Esophagus muscularis mucosa (tissue), 4 donors: ENCODE results near the gene CUL3. TPM values are rescaled to one million over a fixed set of nuclear protein-coding genes. Genes with fewer than 3 reads are reported as not detected.

ENCODE experiments used
- DNase-seq: peaks from one replicate; pipeline ENCODE4 v3.0.0-alpha.2; 2017; ENCODE audit errors: extremely low spot score
- H3K27ac ChIP-seq, 4 donors: fragments of 200-600 bp; sonication (generic); replicated peaks in 1 of 4; 1 replicate in 3 of 4; 2 replicates in 1 of 4; pipeline ENCODE4 v1.5.1; 2016 to 2019; ENCODE audit warnings: mild to moderate bottlenecking in 1 of 4
- H3K27me3 ChIP-seq, 4 donors: fragments of 200-600 bp; sonication (generic); one replicate each; pipeline versions ENCODE4 v1.5.1 to v1.6.0; 2016 to 2019
- H3K36me3 ChIP-seq, 4 donors: fragments of 200-600 bp; sonication (generic); one replicate each; pipeline ENCODE4 v1.5.1; 2016 to 2019
- H3K4me1 ChIP-seq, 4 donors: fragments of 200-600 bp; sonication (generic); one replicate each; pipeline ENCODE4 v1.5.1; 2016 to 2019
- H3K4me3 ChIP-seq, 4 donors: fragments of 200-600 bp; sonication (generic); 1 replicate in 2 of 4; 2 replicates in 2 of 4; pipeline ENCODE4 v1.5.1; 2016 to 2019; ENCODE audit warnings: mild to moderate bottlenecking in 4 of 4, moderate library complexity in 1 of 4
- H3K9me3 ChIP-seq, 4 donors: fragments of 200-600 bp; sonication (generic); 1 replicate in 3 of 4; 2 replicates in 1 of 4; pipeline ENCODE4 v1.5.1; 2016 to 2019
- EP300 ChIP-seq: sonication (generic); formaldehyde crosslinking; IDR thresholded peaks from one replicate; pipeline ENCODE4 v1.6.1; 2017; ENCODE audit warnings: antibody characterized with exemption
- POLR2A ChIP-seq: fragments of 450-650 bp; IDR thresholded peaks from one replicate; pipeline ENCODE4 v1.6.1; 2017; ENCODE audit warnings: antibody characterized with exemption, moderate library complexity, mild to moderate bottlenecking, low read depth
- POLR2AphosphoS5 ChIP-seq, 2 donors: sonication (generic); formaldehyde crosslinking; IDR thresholded peaks; one replicate each; pipeline ENCODE4 v1.6.1; 2017; ENCODE audit warnings: antibody characterized with exemption in 2 of 2
- WGBS: methylation state at CpG from one replicate; pipeline ENCODE4 v1.1.5; 2018; 5-methylcytosine and 5-hydroxymethylcytosine counted together
- intact Hi-C: fragments of 100-400 bp; cut with DNase I; formaldehyde crosslinking; loops from one replicate; pipeline ENCODE4 v1.15.1; 2023
- total RNA-seq, 4 donors: library from RNA; depleted of rRNA; stranded (reverse); fragments of >200 nt; gene quantifications; one replicate each; pipeline versions ENCODE4 v1.1.0 to v1.2.1, GENCODE V29; 2016
- TF ChIP-seq, protein P1 (sequence below), 3 experiments: fragments of 200-600 bp in 2 of 3; fragments of 450-650 bp in 1 of 3; sonication (generic) in 2 of 3; IDR thresholded peaks; one replicate each; pipeline ENCODE4 v1.5.1; 2017 to 2019; ENCODE audit warnings: antibody characterized with exemption in 3 of 3, mild to moderate bottlenecking in 2 of 3, moderate library complexity in 1 of 3

Gene CUL3
- total RNA-seq, 4 donors from 2014 or later: 50.9 to 66.4 (median 59.7) TPM

DNA sequence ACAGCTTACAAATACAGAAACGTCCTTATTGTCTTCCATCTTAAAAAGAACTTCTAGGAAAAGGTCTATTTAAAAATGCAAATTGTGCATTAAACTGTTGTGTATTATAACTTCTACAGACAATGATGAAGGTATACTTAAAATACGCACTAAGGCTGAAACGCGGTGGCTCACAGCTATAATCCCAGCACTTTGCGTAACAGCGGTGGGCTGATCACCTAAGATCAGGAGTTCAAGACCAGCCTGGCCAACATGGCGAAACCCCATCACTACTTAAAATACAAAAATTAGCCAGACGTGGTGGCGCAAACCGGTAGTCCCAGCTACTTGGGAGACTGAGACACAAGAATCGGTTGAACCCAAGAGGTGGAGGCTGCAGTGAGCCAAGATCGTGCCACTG is 4.9 kb downstream of the CUL3 start:
- WGBS: 93% methylated on average over 12 of the region's 12 CpGs
- intact Hi-C loops: loop anchor here (10.0 kb wide), 1 partner anchor 55 kb away; no protein-coding TSS in a partner anchor

DNA sequence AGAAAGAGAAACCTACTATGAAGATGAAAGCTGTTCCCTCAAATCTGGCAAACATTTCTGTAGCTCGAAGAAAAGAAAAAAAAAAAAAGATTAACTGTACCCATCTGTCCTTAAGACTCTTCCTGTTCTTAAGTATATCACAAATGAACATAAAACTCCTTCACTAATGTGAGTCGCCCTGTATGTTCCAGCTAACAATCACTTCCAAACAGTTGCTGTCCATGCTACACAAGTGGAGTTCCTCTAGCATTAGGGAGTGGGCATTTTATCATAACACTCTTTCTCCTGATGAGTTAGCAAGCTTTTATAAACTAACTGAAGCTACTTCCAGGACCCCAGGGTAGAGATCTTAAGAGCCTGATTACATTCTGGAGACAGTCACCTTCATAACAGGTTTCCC is 5.8 kb downstream of the CUL3 start:
- 25% methylated on average over 2 of the region's 2 CpGs for WGBS
- TF ChIP-seq, protein P1, sequence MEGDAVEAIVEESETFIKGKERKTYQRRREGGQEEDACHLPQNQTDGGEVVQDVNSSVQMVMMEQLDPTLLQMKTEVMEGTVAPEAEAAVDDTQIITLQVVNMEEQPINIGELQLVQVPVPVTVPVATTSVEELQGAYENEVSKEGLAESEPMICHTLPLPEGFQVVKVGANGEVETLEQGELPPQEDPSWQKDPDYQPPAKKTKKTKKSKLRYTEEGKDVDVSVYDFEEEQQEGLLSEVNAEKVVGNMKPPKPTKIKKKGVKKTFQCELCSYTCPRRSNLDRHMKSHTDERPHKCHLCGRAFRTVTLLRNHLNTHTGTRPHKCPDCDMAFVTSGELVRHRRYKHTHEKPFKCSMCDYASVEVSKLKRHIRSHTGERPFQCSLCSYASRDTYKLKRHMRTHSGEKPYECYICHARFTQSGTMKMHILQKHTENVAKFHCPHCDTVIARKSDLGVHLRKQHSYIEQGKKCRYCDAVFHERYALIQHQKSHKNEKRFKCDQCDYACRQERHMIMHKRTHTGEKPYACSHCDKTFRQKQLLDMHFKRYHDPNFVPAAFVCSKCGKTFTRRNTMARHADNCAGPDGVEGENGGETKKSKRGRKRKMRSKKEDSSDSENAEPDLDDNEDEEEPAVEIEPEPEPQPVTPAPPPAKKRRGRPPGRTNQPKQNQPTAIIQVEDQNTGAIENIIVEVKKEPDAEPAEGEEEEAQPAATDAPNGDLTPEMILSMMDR (IDR thresholded peaks at IDR 0.05): no peak
- TF ChIP-seq EP300: no peak
- no peak for TF ChIP-seq POLR2AphosphoS5 (IDR thresholded peaks at IDR 0.05)
- TF ChIP-seq POLR2A: no peak
- H3K36me3 ChIP-seq: no peaks in the 10 kb centered on the region
- H3K27ac ChIP-seq: no peak overlapping the region
- no peaks in the 10 kb centered on the region for H3K9me3 ChIP-seq
- intact Hi-C loops: no loop called here
- peaks cover 49 to 95% (median 90%) of the 10 kb centered on the region in 4 donors for H3K4me1 ChIP-seq
- no peak for DNase-seq
- peak overlapping the region in 1 of 4 donors; percentile 5 for H3K4me3 ChIP-seq
- H3K27me3 ChIP-seq: no peaks in the 10 kb centered on the region

More for the DNA sequence above, 4.9 kb downstream of the CUL3 start:
- no peaks in the 10 kb centered on the region for H3K36me3 ChIP-seq
- H3K9me3 ChIP-seq: no peaks in the 10 kb centered on the region
- H3K4me1 ChIP-seq: peaks cover 40 to 86% (median 82%) of the 10 kb centered on the region in 4 donors
- TF ChIP-seq POLR2A (no peak), POLR2AphosphoS5 (IDR thresholded peaks at IDR 0.05) (no peak), EP300 (no peak)
- TF ChIP-seq, protein P1 (IDR thresholded peaks at IDR 0.05): no peak
- no peak for DNase-seq
- no peak overlapping the region for H3K4me3 ChIP-seq
- H3K27me3 ChIP-seq: no peaks in the 10 kb centered on the region
- no peak overlapping the region for H3K27ac ChIP-seq

DNA sequence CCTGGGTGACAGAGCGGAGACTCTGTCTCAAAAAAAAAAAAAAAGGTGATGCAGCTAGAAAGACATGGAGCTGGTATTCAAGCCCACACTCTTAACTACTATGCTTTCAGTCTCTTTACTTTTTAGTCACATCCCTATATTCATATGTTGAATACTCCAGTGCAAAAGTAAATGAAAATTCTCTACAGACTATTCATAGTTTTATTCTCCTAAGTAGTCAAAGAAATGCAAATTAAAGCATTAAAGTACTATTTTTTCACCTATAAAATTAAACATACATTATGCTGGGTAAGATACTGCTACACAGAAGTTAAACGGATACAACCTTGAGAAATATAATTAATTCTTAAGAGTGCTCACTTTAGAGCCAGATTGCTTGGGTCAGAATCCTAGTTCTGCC is 7.6 kb downstream of the CUL3 start:
- Histone ChIP-seq H3K4me3 (no peak overlapping the region), H3K4me1 (peaks cover 49 to 99% (median 94%) of the 10 kb centered on the region in 4 donors), H3K27ac (no peak overlapping the region), H3K27me3 (no peaks in the 10 kb centered on the region), H3K9me3 (no peaks in the 10 kb centered on the region), H3K36me3 (no peaks in the 10 kb centered on the region)
- intact Hi-C loops: no loop called here
- 87% methylated on average over 2 of the region's 2 CpGs for whole genome bisulfite sequencing
- DNase-seq: no peak
- TF ChIP-seq, protein P1 (IDR thresholded peaks at IDR 0.05): no peak
- TF ChIP-seq POLR2A (no peak), POLR2AphosphoS5 (IDR thresholded peaks at IDR 0.05) (no peak), EP300 (no peak)

DNA sequence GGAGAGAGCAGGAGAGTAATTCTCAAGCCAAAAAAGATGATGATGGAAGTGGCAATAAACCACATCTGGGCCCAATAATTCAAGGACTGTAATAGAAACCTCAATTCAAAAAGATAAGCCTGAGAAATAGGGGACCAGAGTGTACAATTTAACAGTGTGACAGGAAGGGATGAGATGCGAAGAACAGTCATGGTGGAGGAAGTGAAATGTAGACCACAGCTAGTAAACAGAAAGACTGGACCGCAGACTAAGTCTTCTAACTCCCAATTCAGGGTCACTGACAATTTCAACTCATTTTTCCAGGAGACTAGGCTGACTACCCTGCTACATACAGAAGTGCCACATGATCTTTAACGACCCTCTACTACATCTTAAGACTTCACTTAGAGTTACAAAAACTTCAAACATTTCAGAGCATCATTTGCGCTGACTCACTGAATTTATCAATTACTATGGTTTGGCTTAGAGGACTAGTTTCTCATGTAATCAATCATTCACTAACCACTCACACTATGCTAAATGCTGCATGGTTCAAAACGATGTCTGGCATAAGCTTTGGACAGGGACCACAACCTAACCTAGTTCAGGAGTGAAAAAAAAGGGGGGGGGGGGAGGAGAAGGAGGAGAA is 9.0 kb downstream of the CUL3 start:
- no peak for DNase-seq
- Histone ChIP-seq H3K9me3 (no peaks in the 10 kb centered on the region), H3K36me3 (no peaks in the 10 kb centered on the region), H3K27me3 (no peaks in the 10 kb centered on the region), H3K4me1 (peaks cover 49 to 99% (median 94%) of the 10 kb centered on the region in 4 donors), H3K4me3 (no peak overlapping the region), H3K27ac (no peak overlapping the region)
- TF ChIP-seq EP300 (no peak), POLR2AphosphoS5 (IDR thresholded peaks at IDR 0.05) (no peak), POLR2A (no peak)
- TF ChIP-seq, protein P1 (IDR thresholded peaks at IDR 0.05): no peak
- intact Hi-C loops: no loop called here
- WGBS: 70% methylated on average over 5 of the region's 5 CpGs
